Measurements from ENCODE around the gene REC8.
"Not testable (repeated sequence)": the region's sequence is repeated elsewhere in the genome, so short reads cannot be mapped to it uniquely, and the experiment has no call there.

Gene REC8

GRCh38 chr14:24213866-24214662 is 42.2 kb downstream of the REC8 start:
- no peaks in the 10 kb centered on the region for H3K9me3 ChIP-seq (ENCODE audit: insufficient read depth, low read length)
- no peak overlapping the region for H2AFZ ChIP-seq (ENCODE audit: low read depth, low read length, severe bottlenecking)
- no peaks in the 10 kb centered on the region for H3K79me2 ChIP-seq (ENCODE audit: insufficient read depth, low read length)
- H3K36me3 ChIP-seq (ENCODE audit: low read length) = no peaks in the 10 kb centered on the region
- H3K27ac ChIP-seq (ENCODE audit: low read depth, low read length) = peak overlapping the region; percentile 88
- TF ChIP-seq, protein P1, sequence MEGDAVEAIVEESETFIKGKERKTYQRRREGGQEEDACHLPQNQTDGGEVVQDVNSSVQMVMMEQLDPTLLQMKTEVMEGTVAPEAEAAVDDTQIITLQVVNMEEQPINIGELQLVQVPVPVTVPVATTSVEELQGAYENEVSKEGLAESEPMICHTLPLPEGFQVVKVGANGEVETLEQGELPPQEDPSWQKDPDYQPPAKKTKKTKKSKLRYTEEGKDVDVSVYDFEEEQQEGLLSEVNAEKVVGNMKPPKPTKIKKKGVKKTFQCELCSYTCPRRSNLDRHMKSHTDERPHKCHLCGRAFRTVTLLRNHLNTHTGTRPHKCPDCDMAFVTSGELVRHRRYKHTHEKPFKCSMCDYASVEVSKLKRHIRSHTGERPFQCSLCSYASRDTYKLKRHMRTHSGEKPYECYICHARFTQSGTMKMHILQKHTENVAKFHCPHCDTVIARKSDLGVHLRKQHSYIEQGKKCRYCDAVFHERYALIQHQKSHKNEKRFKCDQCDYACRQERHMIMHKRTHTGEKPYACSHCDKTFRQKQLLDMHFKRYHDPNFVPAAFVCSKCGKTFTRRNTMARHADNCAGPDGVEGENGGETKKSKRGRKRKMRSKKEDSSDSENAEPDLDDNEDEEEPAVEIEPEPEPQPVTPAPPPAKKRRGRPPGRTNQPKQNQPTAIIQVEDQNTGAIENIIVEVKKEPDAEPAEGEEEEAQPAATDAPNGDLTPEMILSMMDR (IDR thresholded peaks at IDR 0.05; ENCODE audit: insufficient read depth, low read length, poor library complexity, severe bottlenecking) = peak; percentile 19
- no peak for TF ChIP-seq EZH2phosphoT487 (conservative IDR thresholded peaks at IDR 0.05; ENCODE audit: low read length)
- no peaks in the 10 kb centered on the region for H4K20me1 ChIP-seq (ENCODE audit: low read depth, low read length)
- peak overlapping the region; percentile 82 for H3K9ac ChIP-seq (ENCODE audit: low read length)
- no peaks in the 10 kb centered on the region for H3K27me3 ChIP-seq (ENCODE audit: low read length)
- peak overlapping the region; percentile 59 for H3K4me2 ChIP-seq (ENCODE audit: low read depth, low read length, poor library complexity, severe bottlenecking)
- H3K9me2 ChIP-seq (replicated peaks; ENCODE audit: insufficient read depth, low read length) = no peaks in the 10 kb centered on the region
- H3F3A ChIP-seq (ENCODE audit: insufficient read depth) = peaks cover 26% of the 10 kb centered on the region
- peak overlapping the region; percentile 64 for H3K4me3 ChIP-seq (ENCODE audit: insufficient read depth, low read length, poor library complexity, severe bottlenecking)

DNA sequence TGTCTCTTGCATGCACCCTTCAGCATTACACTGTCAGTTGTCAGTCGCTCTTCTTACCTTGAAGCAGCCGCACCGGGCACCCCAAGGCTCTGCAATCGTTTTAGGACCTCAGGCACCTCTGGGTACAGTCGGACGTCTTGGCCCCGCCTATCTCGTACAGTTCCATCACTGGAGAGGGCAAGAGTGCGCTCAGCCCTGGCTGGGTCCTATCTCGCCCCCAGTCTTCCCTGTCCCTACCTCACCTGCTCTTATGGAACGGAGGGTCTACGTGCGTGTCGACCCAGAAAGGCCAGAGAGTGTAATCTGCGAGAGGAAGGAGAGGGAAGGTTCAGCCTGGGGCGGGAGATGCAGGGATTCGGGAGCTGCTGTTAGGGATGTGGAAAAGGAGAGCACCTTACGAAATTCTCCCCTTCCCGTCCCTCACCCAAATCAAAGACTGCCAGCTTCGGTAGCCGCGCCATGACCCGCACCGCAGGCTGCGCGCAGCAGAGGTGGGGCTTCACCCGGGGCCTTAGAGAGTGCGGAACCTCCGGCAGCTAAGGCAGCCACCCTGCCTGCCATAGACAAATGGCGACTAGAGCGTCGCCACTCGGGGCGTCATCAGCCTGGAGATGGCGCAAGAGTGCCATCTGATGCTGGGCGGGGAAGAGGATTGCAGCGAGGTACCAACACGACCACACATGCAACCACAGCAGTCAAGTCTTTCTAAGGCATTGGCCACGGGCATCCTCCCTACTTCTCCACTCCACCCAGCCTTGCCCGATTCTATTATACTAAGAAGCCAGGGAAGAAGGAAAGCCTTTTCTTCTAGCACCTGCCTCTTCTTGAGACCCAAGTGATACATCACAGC is 43.8 kb downstream of the REC8 start, which contains the start of gene MDP1:
Gene MDP1 (minus strand): TSS at position 572 of the 850 bp plus-strand sequence. CDS start 111 bp downstream, at position 461.
- Histone ChIP-seq H3K36me3 (ENCODE audit: low read length) (no peaks in the 10 kb centered on the region), H3K4me2 (ENCODE audit: low read depth, low read length, poor library complexity, severe bottlenecking) (peak within 1 kb of the TSS; percentile 59), H3K4me3 (ENCODE audit: insufficient read depth, low read length, poor library complexity, severe bottlenecking) (peak within 1 kb of the TSS; percentile 63), H3K9me3 (ENCODE audit: insufficient read depth, low read length) (no peaks in the 10 kb centered on the region), H3K27me3 (ENCODE audit: low read length) (no peaks in the 10 kb centered on the region), H3K27ac (ENCODE audit: low read depth, low read length) (peak within 1 kb of the TSS; percentile 74), H2AFZ (ENCODE audit: low read depth, low read length, severe bottlenecking) (peak within 1 kb of the TSS; percentile 41), H3K9me2 (replicated peaks; ENCODE audit: insufficient read depth, low read length) (no peaks in the 10 kb centered on the region), H3K9ac (ENCODE audit: low read length) (peak within 1 kb of the TSS; percentile 87), H3K79me2 (ENCODE audit: insufficient read depth, low read length) (peaks cover 10% of the 10 kb centered on the region), H3F3A (ENCODE audit: insufficient read depth) (peaks cover 26% of the 10 kb centered on the region), H4K20me1 (ENCODE audit: low read depth, low read length) (no peaks in the 10 kb centered on the region)
- TF ChIP-seq EZH2phosphoT487 (conservative IDR thresholded peaks at IDR 0.05; ENCODE audit: low read length) = no peak
- TF ChIP-seq, protein P1 (IDR thresholded peaks at IDR 0.05; ENCODE audit: insufficient read depth, low read length, poor library complexity, severe bottlenecking) = peak; percentile 58

- H2AFZ ChIP-seq (ENCODE audit: low read depth, low read length, severe bottlenecking) = no peak overlapping the region
- no peaks in the 10 kb centered on the region for H3K9me2 ChIP-seq (replicated peaks; ENCODE audit: insufficient read depth, low read length)
- peaks cover 26% of the 10 kb centered on the region for H3F3A ChIP-seq (ENCODE audit: insufficient read depth)
- peak overlapping the region; percentile 59 for H3K4me2 ChIP-seq (ENCODE audit: low read depth, low read length, poor library complexity, severe bottlenecking)
- H4K20me1 ChIP-seq (ENCODE audit: low read depth, low read length) = no peaks in the 10 kb centered on the region
- peak overlapping the region; percentile 87; the same call in 1 of the 2 replicates for H3K9ac ChIP-seq (ENCODE audit: low read length)
- peaks cover 16% of the 10 kb centered on the region for H3K79me2 ChIP-seq (ENCODE audit: insufficient read depth, low read length)
- TF ChIP-seq, protein P1 (IDR thresholded peaks at IDR 0.05; ENCODE audit: insufficient read depth, low read length, poor library complexity, severe bottlenecking) = no peak
- no peak for TF ChIP-seq EZH2phosphoT487 (conservative IDR thresholded peaks at IDR 0.05; ENCODE audit: low read length)
- no peaks in the 10 kb centered on the region for H3K36me3 ChIP-seq (ENCODE audit: low read length)
- H3K27me3 ChIP-seq (ENCODE audit: low read length) = no peaks in the 10 kb centered on the region
- H3K9me3 ChIP-seq (ENCODE audit: insufficient read depth, low read length) = no peaks in the 10 kb centered on the region
- H3K4me3 ChIP-seq (ENCODE audit: insufficient read depth, low read length, poor library complexity, severe bottlenecking) = no peak overlapping the region
- H3K27ac ChIP-seq (ENCODE audit: low read depth, low read length) = 0 out of 2 replicates have a peak overlapping the region, but pooled peaks have one; percentile 74
Observed at GRCh38 chr14:24216345-24216699, 44.4 kb downstream of the REC8 start.

DNA sequence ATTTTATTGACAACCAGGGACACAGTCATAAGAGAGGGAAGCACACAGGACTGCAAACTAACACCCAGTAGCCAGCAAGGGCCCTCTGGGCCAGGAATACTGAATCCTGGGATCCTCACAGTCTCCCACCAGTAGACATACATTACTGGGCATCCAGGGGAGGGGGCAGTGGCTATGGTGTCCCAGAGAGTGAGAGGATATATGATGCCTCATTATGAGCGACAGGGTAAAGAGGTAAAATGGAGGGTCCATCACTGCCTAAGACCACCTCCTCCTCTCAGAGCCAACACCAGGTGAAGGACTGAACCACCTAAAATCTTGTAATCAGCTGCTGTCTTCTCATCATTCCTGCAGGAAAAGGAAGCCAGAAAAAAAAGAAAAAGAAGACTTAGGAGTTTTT is 45.0 kb downstream of the REC8 start:
- H3K79me2 ChIP-seq (ENCODE audit: insufficient read depth, low read length) = peaks cover 22% of the 10 kb centered on the region
- not testable (repeated sequence) for H3K4me3 ChIP-seq (ENCODE audit: insufficient read depth, low read length, poor library complexity, severe bottlenecking); H3K27ac ChIP-seq (ENCODE audit: low read depth, low read length); H3K9me2 ChIP-seq (replicated peaks; ENCODE audit: insufficient read depth, low read length); H3K9ac ChIP-seq (ENCODE audit: low read length); H3K4me2 ChIP-seq (ENCODE audit: low read depth, low read length, poor library complexity, severe bottlenecking); H2AFZ ChIP-seq (ENCODE audit: low read depth, low read length, severe bottlenecking); H3K27me3 ChIP-seq (ENCODE audit: low read length); H4K20me1 ChIP-seq (ENCODE audit: low read depth, low read length); H3K9me3 ChIP-seq (ENCODE audit: insufficient read depth, low read length); H3K36me3 ChIP-seq (ENCODE audit: low read length)
- H3F3A ChIP-seq (ENCODE audit: insufficient read depth) = peaks cover 26% of the 10 kb centered on the region
